ENCODE measurements around the gene SLC19A1. TPM values are rescaled to one million over a fixed set of nuclear protein-coding genes. Genes with fewer than 3 reads are reported as not detected.
A peak's percentile ranks its signal among the peaks of the same experiment; 100 is the strongest.

SLC19A1 gene
- total RNA-seq, 6 experiments from 2014 or later: 4.5 to 24.5 (median 15.7) TPM

- peak in 1 of 3 donors; percentile 28 for DNase-seq
- 97% methylated on average over 5 of the region's 9 CpGs for WGBS (ENCODE audit: insufficient coverage, low coverage, low lambda C conversion rate, missing lambda C conversion rate)
- peaks cover 0 to 23% (median 5%) of the 10 kb centered on the region in 4 donors for H3K4me1 ChIP-seq
- TF ChIP-seq POLR2A (IDR thresholded peaks at IDR 0.05): no peak
- no peak for TF ChIP-seq CTCF (IDR thresholded peaks at IDR 0.05)
- H3K4me3 ChIP-seq: no peak overlapping the region
- intact Hi-C loops (cut with DNase I): no loop called here
- ATAC-seq: no peak
- H3K9me3 ChIP-seq: no peaks in the 10 kb centered on the region
- H3K27ac ChIP-seq: no peak overlapping the region
- H3K27me3 ChIP-seq: no peaks in the 10 kb centered on the region
- peaks cover 0 to 32% (median 16%) of the 10 kb centered on the region in 4 donors for H3K36me3 ChIP-seq
These were observed 34.7 kb downstream of the SLC19A1 start for GRCh38 chr21:45507523-45507875.

- H3K36me3 ChIP-seq: peaks cover 0 to 27% (median 14%) of the 10 kb centered on the region in 4 donors
- TF ChIP-seq POLR2A (IDR thresholded peaks at IDR 0.05) (no peak), CTCF (IDR thresholded peaks at IDR 0.05) (no peak)
- peak in 1 of 4 donors; percentile 1 for ATAC-seq
- DNase-seq: peak; percentile 27 to 63 (median 56)
- H3K27ac ChIP-seq: no peak overlapping the region
- intact Hi-C loops (cut with DNase I): no loop called here
- peaks cover 0 to 18% (median 5%) of the 10 kb centered on the region in 4 donors for H3K4me1 ChIP-seq
- WGBS (ENCODE audit: insufficient coverage, low coverage, low lambda C conversion rate, missing lambda C conversion rate): 49% methylated on average over 3 of the region's 13 CpGs
- H3K27me3 ChIP-seq: no peaks in the 10 kb centered on the region
- no peak overlapping the region for H3K4me3 ChIP-seq
- no peaks in the 10 kb centered on the region for H3K9me3 ChIP-seq
These were observed 35.3 kb downstream of the SLC19A1 start for GRCh38 chr21:45506836-45507522.

- Histone ChIP-seq H3K4me3 (no peak overlapping the region), H3K4me1 (peaks cover 0 to 13% (median 5%) of the 10 kb centered on the region in 4 donors), H3K36me3 (peaks cover 0 to 20% (median 11%) of the 10 kb centered on the region in 4 donors), H3K27me3 (no peaks in the 10 kb centered on the region), H3K9me3 (no peaks in the 10 kb centered on the region), H3K27ac (no peak overlapping the region)
- TF ChIP-seq POLR2A (IDR thresholded peaks at IDR 0.05): no peak
- TF ChIP-seq CTCF (IDR thresholded peaks at IDR 0.05): no peak
- intact Hi-C loops (cut with DNase I): no loop called here
- DNase-seq: peak in 2 of 3 donors; percentile 21 to 52
- WGBS (ENCODE audit: insufficient coverage, low coverage, low lambda C conversion rate, missing lambda C conversion rate): 83% methylated on average over 13 of the region's 22 CpGs
- no peak for ATAC-seq
These were observed 35.9 kb downstream of the SLC19A1 start for GRCh38 chr21:45506241-45506817.

- H3K36me3 ChIP-seq: peaks cover 0 to 15% (median 8%) of the 10 kb centered on the region in 4 donors
- H3K27ac ChIP-seq: no peak overlapping the region
- no peaks in the 10 kb centered on the region for H3K27me3 ChIP-seq
- TF ChIP-seq CTCF (IDR thresholded peaks at IDR 0.05) (no peak), POLR2A (IDR thresholded peaks at IDR 0.05) (no peak)
- H3K4me3 ChIP-seq: no peak overlapping the region
- no peaks in the 10 kb centered on the region for H3K9me3 ChIP-seq
- intact Hi-C loops (cut with DNase I): no loop called here
- 60% methylated on average over 1 of the region's 33 CpGs for WGBS (ENCODE audit: insufficient coverage, low coverage, low lambda C conversion rate, missing lambda C conversion rate)
- ATAC-seq (no peak), DNase-seq (peak; percentile 33 to 61 (median 56))
- H3K4me1 ChIP-seq: peaks cover 0 to 13% (median 5%) of the 10 kb centered on the region in 4 donors
These were observed 36.7 kb downstream of the SLC19A1 start for GRCh38 chr21:45505416-45506021.

Measured in right lobe of liver (tissue), 6 donors.